Fibroblast of pulmonary artery (primary cell): ENCODE results near the gene NONO.

Source experiments
- DNase-seq: peaks from one replicate; pipeline ENCODE4 v3.0.0-alpha.2; 2010; ENCODE audit warnings: low read depth
- H3K4me3 ChIP-seq: replicated peaks from 2 replicates; pipeline ENCODE4 v1.5.1; 2011; ENCODE audit warnings: low read depth, mild to moderate bottlenecking, control low read depth, low read length, moderate library complexity
- CTCF ChIP-seq: IDR thresholded peaks from 2 replicates; pipeline ENCODE4 v1.5.1; 2011; ENCODE audit warnings: mild to moderate bottlenecking, control low read depth, low read length, inconsistent platforms; ENCODE audit errors: missing control alignments

The NONO gene

GRCh38 chrX:71283403-71284143 lies at the start of gene NONO:
TSS of gene NONO (plus strand) at chrX:71283635. CDS start at chrX:71290638, 7,003 bp downstream.
- DNase-seq: peak; percentile 99
- peak within 1 kb of the TSS; percentile 75 for H3K4me3 ChIP-seq
- TF ChIP-seq CTCF: peak; percentile 11

- no peak for TF ChIP-seq CTCF
- H3K4me3 ChIP-seq: no peak overlapping the region
- DNase-seq: no peak
Observed at GRCh38 chrX:71235482-71235881, 48.0 kb upstream of the NONO start.

- DNase-seq: no peak
- H3K4me3 ChIP-seq: no peak overlapping the region
- TF ChIP-seq CTCF: no peak
Observed at GRCh38 chrX:71236836-71237235, 46.6 kb upstream of the NONO start.

- DNase-seq: no peak
- H3K4me3 ChIP-seq: no peak overlapping the region
- TF ChIP-seq CTCF: no peak
Observed at GRCh38 chrX:71239781-71240180, 43.7 kb upstream of the NONO start.

- no peak for DNase-seq
- no peak for TF ChIP-seq CTCF
- no peak overlapping the region for H3K4me3 ChIP-seq
Observed at GRCh38 chrX:71241301-71241700, 42.1 kb upstream of the NONO start.

DNA sequence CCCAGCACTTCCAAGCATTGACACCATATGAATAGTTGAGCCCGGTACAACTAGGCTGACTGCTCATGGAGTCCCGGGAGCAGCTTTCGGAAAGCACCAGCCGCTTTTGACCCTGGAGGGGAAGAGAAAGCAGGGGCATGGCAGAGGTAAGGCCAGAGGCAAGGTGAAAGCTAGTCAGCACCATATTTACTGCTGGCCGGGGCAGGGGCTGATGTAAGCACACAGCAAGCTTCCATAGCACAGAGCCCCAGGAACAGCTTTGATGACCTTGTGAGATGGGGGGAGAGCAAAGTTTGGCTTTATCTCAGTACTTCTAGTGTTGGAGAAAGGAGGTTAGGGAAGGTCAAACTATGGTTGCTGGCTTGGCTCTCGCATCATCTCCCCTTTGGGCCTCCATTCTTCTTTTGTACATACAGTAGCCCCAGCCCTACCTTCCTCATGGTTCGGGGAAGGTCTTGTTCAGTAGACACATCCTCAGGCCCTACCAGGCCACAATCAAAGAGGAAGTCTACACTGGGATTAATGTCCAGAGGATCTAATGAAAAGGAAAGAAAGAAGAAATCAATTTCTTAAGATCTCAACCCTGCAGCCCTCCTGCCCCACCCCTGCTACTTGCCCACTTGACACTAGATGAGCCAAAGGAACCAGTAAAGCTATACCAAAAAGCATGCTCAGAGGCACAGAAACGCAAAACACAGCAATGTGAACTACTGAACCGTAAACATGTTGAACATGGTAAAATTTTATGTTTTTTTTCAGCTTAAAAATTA lies 38.9 kb upstream of the NONO start:
- H3K4me3 ChIP-seq: no peak overlapping the region
- no peak for TF ChIP-seq CTCF
- DNase-seq: no peak

DNA sequence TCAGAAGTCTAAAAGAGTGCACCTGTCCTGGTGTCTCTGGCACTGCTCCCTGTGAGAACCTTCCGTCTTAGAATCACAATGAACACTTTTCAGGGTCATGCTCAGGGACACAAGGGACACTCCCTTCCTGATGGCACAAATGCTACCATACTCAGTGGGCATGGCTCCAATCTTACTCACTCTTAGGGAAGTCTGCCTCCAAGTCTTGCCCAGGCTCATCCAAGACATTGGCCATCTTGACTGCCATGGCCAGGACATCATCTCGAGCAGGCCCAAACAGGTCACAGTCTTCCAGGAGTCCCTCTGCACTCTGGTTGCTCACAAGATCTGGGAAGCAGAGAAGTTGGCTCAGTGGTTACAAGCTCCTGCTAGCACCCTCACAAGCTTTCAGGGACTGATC lies 38.3 kb upstream of the NONO start:
- H3K4me3 ChIP-seq: no peak overlapping the region
- TF ChIP-seq CTCF: no peak
- DNase-seq: no peak
